ENCODE data around the gene MTARC1.

- TF ChIP-seq TARDBP (IDR thresholded peaks at IDR 0.05; ENCODE audit: borderline replicate concordance) (no peak), MXI1 (IDR thresholded peaks at IDR 0.05; ENCODE audit: low read depth, low read length) (no peak), POLR2AphosphoS5 (IDR thresholded peaks at IDR 0.05; ENCODE audit: low read length) (no peak), IRF4 (IDR thresholded peaks at IDR 0.05; ENCODE audit: low read depth, low read length) (no peak)
- TF ChIP-seq, protein P1, sequence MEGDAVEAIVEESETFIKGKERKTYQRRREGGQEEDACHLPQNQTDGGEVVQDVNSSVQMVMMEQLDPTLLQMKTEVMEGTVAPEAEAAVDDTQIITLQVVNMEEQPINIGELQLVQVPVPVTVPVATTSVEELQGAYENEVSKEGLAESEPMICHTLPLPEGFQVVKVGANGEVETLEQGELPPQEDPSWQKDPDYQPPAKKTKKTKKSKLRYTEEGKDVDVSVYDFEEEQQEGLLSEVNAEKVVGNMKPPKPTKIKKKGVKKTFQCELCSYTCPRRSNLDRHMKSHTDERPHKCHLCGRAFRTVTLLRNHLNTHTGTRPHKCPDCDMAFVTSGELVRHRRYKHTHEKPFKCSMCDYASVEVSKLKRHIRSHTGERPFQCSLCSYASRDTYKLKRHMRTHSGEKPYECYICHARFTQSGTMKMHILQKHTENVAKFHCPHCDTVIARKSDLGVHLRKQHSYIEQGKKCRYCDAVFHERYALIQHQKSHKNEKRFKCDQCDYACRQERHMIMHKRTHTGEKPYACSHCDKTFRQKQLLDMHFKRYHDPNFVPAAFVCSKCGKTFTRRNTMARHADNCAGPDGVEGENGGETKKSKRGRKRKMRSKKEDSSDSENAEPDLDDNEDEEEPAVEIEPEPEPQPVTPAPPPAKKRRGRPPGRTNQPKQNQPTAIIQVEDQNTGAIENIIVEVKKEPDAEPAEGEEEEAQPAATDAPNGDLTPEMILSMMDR (IDR thresholded peaks at IDR 0.05 in 2 of 3, conservative IDR thresholded peaks at IDR 0.05 in 1 of 3; ENCODE audit: control insufficient read depth in 2 of 3, extremely low read depth in 1 of 3, insufficient read depth in 1 of 3, low read depth in 3 of 3, low read length in 3 of 3), result no peak
Measured at GRCh38 chr1:220750131-220750515, 36.6 kb upstream of the MTARC1 start.

All from GM12878 (cell line).